ENCODE data around the gene MTX3. TPM values are rescaled to one million over a fixed set of nuclear protein-coding genes. Genes with fewer than 3 reads are reported as not detected.

Gene MTX3
- total and polyA plus RNA-seq, 5 experiments from 2014 or later, result 2.8 to 33.6 (median 4.0) TPM

- no peaks in the 10 kb centered on the region for H3K9me3 Mint-ChIP-seq
- H3K4me3 Mint-ChIP-seq, result no peak overlapping the region
- ATAC-seq (no peak), DNase-seq (no peak)
- no peaks in the 10 kb centered on the region for H3K27me3 Mint-ChIP-seq
- H3K27ac Mint-ChIP-seq, result peak overlapping the region in 1 of 10 donors; percentile 11
- H3K4me1 Mint-ChIP-seq, result peaks cover 5 to 25% (median 17%) of the 10 kb centered on the region in 4 donors
- POLR2A ChIA-PET, result interaction anchor here (0.6 kb wide), 1 partner anchor 300 kb away, joined by 4 read pairs; no protein-coding TSS in a partner anchor
- peaks cover 5 to 58% (median 25%) of the 10 kb centered on the region in 3 donors for H3K36me3 Mint-ChIP-seq
Measured at GRCh38 chr5:79976759-79977515, 14.1 kb downstream of the MTX3 start.

GRCh38 chr5:79975422-79975821 is 15.6 kb downstream of the MTX3 start:
- peaks cover 1 to 10% (median 4%) of the 10 kb centered on the region in 4 donors for H3K4me1 Mint-ChIP-seq
- no peak overlapping the region for H3K4me3 Mint-ChIP-seq
- POLR2A ChIA-PET, result no interaction called here
- peaks cover 0 to 3% (median 0%) of the 10 kb centered on the region in 5 donors for H3K27me3 Mint-ChIP-seq
- DNase-seq (no peak), ATAC-seq (no peak)
- no peak overlapping the region for H3K27ac Mint-ChIP-seq
- peaks cover 5 to 50% (median 23%) of the 10 kb centered on the region in 3 donors for H3K36me3 Mint-ChIP-seq
- H3K9me3 Mint-ChIP-seq, result no peaks in the 10 kb centered on the region

GRCh38 chr5:79974886-79975285 is 16.2 kb downstream of the MTX3 start:
- Mint-ChIP-seq H3K4me3 (no peak overlapping the region), H3K9me3 (no peaks in the 10 kb centered on the region), H3K27ac (no peak overlapping the region), H3K27me3 (peaks cover 0 to 3% (median 0%) of the 10 kb centered on the region in 5 donors), H3K4me1 (peaks cover 0 to 5% (median 1%) of the 10 kb centered on the region in 4 donors), H3K36me3 (peaks cover 5 to 45% (median 23%) of the 10 kb centered on the region in 3 donors)
- ATAC-seq, result no peak
- no peak for DNase-seq
- POLR2A ChIA-PET, result no interaction called here

GRCh38 chr5:79973996-79974395 is 17.1 kb downstream of the MTX3 start:
- POLR2A ChIA-PET, result no interaction called here
- H3K36me3 Mint-ChIP-seq, result peaks cover 5 to 40% (median 23%) of the 10 kb centered on the region in 3 donors
- DNase-seq, result no peak
- no peaks in the 10 kb centered on the region for H3K9me3 Mint-ChIP-seq
- H3K27ac Mint-ChIP-seq, result no peak overlapping the region
- no peaks in the 10 kb centered on the region for H3K4me1 Mint-ChIP-seq
- ATAC-seq, result no peak
- H3K4me3 Mint-ChIP-seq, result no peak overlapping the region
- peaks cover 0 to 3% (median 0%) of the 10 kb centered on the region in 5 donors for H3K27me3 Mint-ChIP-seq

GRCh38 chr5:79973511-79973910 is 17.6 kb downstream of the MTX3 start:
- POLR2A ChIA-PET, result no interaction called here

GRCh38 chr5:79971156-79971555 is 19.9 kb downstream of the MTX3 start:
- no peaks in the 10 kb centered on the region for H3K9me3 Mint-ChIP-seq
- no peaks in the 10 kb centered on the region for H3K4me1 Mint-ChIP-seq
- H3K4me3 Mint-ChIP-seq, result no peak overlapping the region
- DNase-seq, result no peak
- peaks cover 0 to 8% (median 5%) of the 10 kb centered on the region in 5 donors for H3K27me3 Mint-ChIP-seq
- H3K27ac Mint-ChIP-seq, result no peak overlapping the region
- ATAC-seq, result no peak
- POLR2A ChIA-PET, result no interaction called here
- H3K36me3 Mint-ChIP-seq, result peaks cover 0 to 14% (median 6%) of the 10 kb centered on the region in 3 donors

More at GRCh38 chr5:79973511-79973910, 17.6 kb downstream of the MTX3 start:
- Mint-ChIP-seq H3K27ac (no peak overlapping the region), H3K4me3 (no peak overlapping the region), H3K4me1 (no peaks in the 10 kb centered on the region), H3K36me3 (peaks cover 5 to 35% (median 23%) of the 10 kb centered on the region in 3 donors), H3K27me3 (peaks cover 0 to 3% (median 0%) of the 10 kb centered on the region in 5 donors), H3K9me3 (no peaks in the 10 kb centered on the region)
- ATAC-seq, result no peak
- no peak for DNase-seq

GRCh38 chr5:79966448-79966847 is 24.6 kb downstream of the MTX3 start:
- DNase-seq (no peak), ATAC-seq (no peak)
- H3K9me3 Mint-ChIP-seq, result no peaks in the 10 kb centered on the region
- no peak overlapping the region for H3K4me3 Mint-ChIP-seq
- POLR2A ChIA-PET, result interaction anchor here (0.6 kb wide), 1 partner anchor 14 kb away, joined by 3 read pairs; no protein-coding TSS in a partner anchor
- H3K4me1 Mint-ChIP-seq, result peaks cover 0 to 2% (median 0%) of the 10 kb centered on the region in 4 donors
- H3K36me3 Mint-ChIP-seq, result no peaks in the 10 kb centered on the region
- H3K27me3 Mint-ChIP-seq, result peaks cover 0 to 16% (median 7%) of the 10 kb centered on the region in 5 donors
- H3K27ac Mint-ChIP-seq, result no peak overlapping the region

GRCh38 chr5:79964136-79964535 is 26.9 kb downstream of the MTX3 start:
- DNase-seq (no peak), ATAC-seq (no peak)
- Mint-ChIP-seq H3K27me3 (peaks cover 0 to 16% (median 6%) of the 10 kb centered on the region in 5 donors), H3K4me1 (peaks cover 0 to 2% (median 0%) of the 10 kb centered on the region in 4 donors), H3K36me3 (no peaks in the 10 kb centered on the region), H3K9me3 (peaks cover 0 to 2% (median 0%) of the 10 kb centered on the region in 9 donors), H3K27ac (no peak overlapping the region), H3K4me3 (no peak overlapping the region)
- POLR2A ChIA-PET, result no interaction called here

- H3K4me3 Mint-ChIP-seq, result no peak overlapping the region
- H3K9me3 Mint-ChIP-seq, result peaks cover 0 to 2% (median 0%) of the 10 kb centered on the region in 9 donors
- DNase-seq (no peak), ATAC-seq (no peak)
- H3K36me3 Mint-ChIP-seq, result no peaks in the 10 kb centered on the region
- no peak overlapping the region for H3K27ac Mint-ChIP-seq
- POLR2A ChIA-PET, result no interaction called here
- peaks cover 0 to 2% (median 0%) of the 10 kb centered on the region in 4 donors for H3K4me1 Mint-ChIP-seq
- H3K27me3 Mint-ChIP-seq, result peaks cover 0 to 16% (median 6%) of the 10 kb centered on the region in 5 donors
Measured at GRCh38 chr5:79963261-79964061, 27.6 kb downstream of the MTX3 start.

GRCh38 chr5:79962575-79963222 is 28.4 kb downstream of the MTX3 start:
- POLR2A ChIA-PET, result no interaction called here
- peaks cover 0 to 2% (median 0%) of the 10 kb centered on the region in 9 donors for H3K9me3 Mint-ChIP-seq
- H3K27me3 Mint-ChIP-seq, result peaks cover 0 to 16% (median 4%) of the 10 kb centered on the region in 5 donors
- peaks cover 0 to 2% (median 0%) of the 10 kb centered on the region in 4 donors for H3K4me1 Mint-ChIP-seq
- H3K27ac Mint-ChIP-seq, result no peak overlapping the region
- no peak for ATAC-seq
- peak overlapping the region in 1 of 10 donors; percentile 54 for H3K4me3 Mint-ChIP-seq
- DNase-seq, result no peak
- H3K36me3 Mint-ChIP-seq, result no peaks in the 10 kb centered on the region

- H3K9me3 Mint-ChIP-seq, result peaks cover 0 to 2% (median 0%) of the 10 kb centered on the region in 9 donors
- no peaks in the 10 kb centered on the region for H3K36me3 Mint-ChIP-seq
- POLR2A ChIA-PET, result no interaction called here
Measured at GRCh38 chr5:79961716-79962574, 29.1 kb downstream of the MTX3 start.

GRCh38 chr5:79959407-79959806 is 31.7 kb downstream of the MTX3 start:
- no peaks in the 10 kb centered on the region for H3K4me1 Mint-ChIP-seq
- no peak for DNase-seq
- H3K27me3 Mint-ChIP-seq, result peaks cover 0 to 4% (median 0%) of the 10 kb centered on the region in 5 donors
- H3K36me3 Mint-ChIP-seq, result no peaks in the 10 kb centered on the region
- H3K4me3 Mint-ChIP-seq, result no peak overlapping the region
- POLR2A ChIA-PET, result no interaction called here
- peaks cover 0 to 2% (median 0%) of the 10 kb centered on the region in 9 donors for H3K9me3 Mint-ChIP-seq
- ATAC-seq, result no peak
- no peak overlapping the region for H3K27ac Mint-ChIP-seq

More at GRCh38 chr5:79961716-79962574, 29.1 kb downstream of the MTX3 start:
- Mint-ChIP-seq H3K4me1 (peaks cover 0 to 2% (median 0%) of the 10 kb centered on the region in 4 donors), H3K27me3 (peaks cover 0 to 16% (median 3%) of the 10 kb centered on the region in 5 donors), H3K27ac (peak overlapping the region in 1 of 10 donors; percentile 41), H3K4me3 (no peak overlapping the region)
- no peak for ATAC-seq
- DNase-seq, result no peak

Measured in naive thymus-derived CD8-positive, alpha-beta T cell (primary cell).